B cell (primary cell): ENCODE data around the gene DIAPH1.

ENCODE experiments used
- EZH2 ChIP-seq: IDR thresholded peaks from 2 replicates; pipeline ENCODE4 v1.6.1; 2012; ENCODE audit warnings: borderline replicate concordance, low read depth, mild to moderate bottlenecking, moderate library complexity, low read length; ENCODE audit not compliant: insufficient read depth, poor library complexity, severe bottlenecking
- TF ChIP-seq, protein P1 (sequence below): fragments of 200-600 bp; IDR thresholded peaks from one replicate; pipeline ENCODE4 v1.8.0; 2022; ENCODE audit warnings: antibody characterized with exemption, mild to moderate bottlenecking

DNA sequence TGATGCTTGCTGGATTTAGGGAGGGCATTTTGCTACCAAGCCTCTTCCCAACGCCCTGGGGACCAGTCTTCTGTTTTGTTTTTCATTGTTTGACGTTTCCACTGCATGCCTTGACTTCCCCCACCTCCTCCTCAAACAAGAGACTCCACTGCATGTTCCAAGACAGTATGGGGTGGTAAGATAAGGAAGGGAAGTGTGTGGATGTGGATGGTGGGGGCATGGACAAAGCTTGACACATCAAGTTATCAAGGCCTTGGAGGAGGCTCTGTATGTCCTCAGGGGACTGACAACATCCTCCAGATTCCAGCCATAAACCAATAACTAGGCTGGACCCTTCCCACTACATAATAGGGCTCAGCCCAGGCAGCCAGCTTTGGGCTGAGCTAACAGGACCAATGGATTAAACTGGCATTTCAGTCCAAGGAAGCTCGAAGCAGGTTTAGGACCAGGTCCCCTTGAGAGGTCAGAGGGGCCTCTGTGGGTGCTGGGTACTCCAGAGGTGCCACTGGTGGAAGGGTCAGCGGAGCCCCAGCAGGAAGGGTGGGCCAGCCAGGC, 107.0 kb downstream of the DIAPH1 start:
- TF ChIP-seq, protein P1, sequence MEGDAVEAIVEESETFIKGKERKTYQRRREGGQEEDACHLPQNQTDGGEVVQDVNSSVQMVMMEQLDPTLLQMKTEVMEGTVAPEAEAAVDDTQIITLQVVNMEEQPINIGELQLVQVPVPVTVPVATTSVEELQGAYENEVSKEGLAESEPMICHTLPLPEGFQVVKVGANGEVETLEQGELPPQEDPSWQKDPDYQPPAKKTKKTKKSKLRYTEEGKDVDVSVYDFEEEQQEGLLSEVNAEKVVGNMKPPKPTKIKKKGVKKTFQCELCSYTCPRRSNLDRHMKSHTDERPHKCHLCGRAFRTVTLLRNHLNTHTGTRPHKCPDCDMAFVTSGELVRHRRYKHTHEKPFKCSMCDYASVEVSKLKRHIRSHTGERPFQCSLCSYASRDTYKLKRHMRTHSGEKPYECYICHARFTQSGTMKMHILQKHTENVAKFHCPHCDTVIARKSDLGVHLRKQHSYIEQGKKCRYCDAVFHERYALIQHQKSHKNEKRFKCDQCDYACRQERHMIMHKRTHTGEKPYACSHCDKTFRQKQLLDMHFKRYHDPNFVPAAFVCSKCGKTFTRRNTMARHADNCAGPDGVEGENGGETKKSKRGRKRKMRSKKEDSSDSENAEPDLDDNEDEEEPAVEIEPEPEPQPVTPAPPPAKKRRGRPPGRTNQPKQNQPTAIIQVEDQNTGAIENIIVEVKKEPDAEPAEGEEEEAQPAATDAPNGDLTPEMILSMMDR: no peak
- no peak for TF ChIP-seq EZH2
